B cell (primary cell): ENCODE measurements around the gene ZNF532.

Experiments used
- EZH2 ChIP-seq: IDR thresholded peaks from 2 replicates; pipeline ENCODE4 v1.6.1; 2012; ENCODE audit warnings: borderline replicate concordance, low read depth, mild to moderate bottlenecking, moderate library complexity, low read length; ENCODE audit not compliant: insufficient read depth, poor library complexity, severe bottlenecking
- TF ChIP-seq, protein P1 (sequence below): fragments of 200-600 bp; IDR thresholded peaks from one replicate; pipeline ENCODE4 v1.8.0; 2022; ENCODE audit warnings: antibody characterized with exemption, mild to moderate bottlenecking

DNA sequence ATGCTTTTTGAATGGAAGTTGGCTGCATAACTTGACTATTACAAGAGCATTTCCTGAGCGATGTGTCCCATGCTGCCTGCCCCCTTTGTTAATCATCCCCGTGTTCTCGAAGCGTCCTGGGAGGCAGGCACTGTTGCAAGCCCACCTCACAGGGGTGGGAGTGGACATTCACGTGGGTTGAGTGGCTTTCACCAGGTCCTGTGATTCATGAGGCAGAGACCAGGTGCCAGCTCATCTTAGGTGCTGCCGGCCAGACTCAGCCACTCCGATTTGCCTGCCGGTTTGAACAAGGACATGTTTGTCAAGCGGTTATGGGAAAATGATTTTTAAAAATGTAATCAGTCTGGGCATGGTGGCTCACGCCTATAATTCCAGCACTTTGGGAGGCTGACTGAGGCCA is 112.5 kb downstream of the ZNF532 start:
- TF ChIP-seq, protein P1, sequence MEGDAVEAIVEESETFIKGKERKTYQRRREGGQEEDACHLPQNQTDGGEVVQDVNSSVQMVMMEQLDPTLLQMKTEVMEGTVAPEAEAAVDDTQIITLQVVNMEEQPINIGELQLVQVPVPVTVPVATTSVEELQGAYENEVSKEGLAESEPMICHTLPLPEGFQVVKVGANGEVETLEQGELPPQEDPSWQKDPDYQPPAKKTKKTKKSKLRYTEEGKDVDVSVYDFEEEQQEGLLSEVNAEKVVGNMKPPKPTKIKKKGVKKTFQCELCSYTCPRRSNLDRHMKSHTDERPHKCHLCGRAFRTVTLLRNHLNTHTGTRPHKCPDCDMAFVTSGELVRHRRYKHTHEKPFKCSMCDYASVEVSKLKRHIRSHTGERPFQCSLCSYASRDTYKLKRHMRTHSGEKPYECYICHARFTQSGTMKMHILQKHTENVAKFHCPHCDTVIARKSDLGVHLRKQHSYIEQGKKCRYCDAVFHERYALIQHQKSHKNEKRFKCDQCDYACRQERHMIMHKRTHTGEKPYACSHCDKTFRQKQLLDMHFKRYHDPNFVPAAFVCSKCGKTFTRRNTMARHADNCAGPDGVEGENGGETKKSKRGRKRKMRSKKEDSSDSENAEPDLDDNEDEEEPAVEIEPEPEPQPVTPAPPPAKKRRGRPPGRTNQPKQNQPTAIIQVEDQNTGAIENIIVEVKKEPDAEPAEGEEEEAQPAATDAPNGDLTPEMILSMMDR, result no peak
- no peak for TF ChIP-seq EZH2
